HG02588 (cell line): ENCODE data around the gene CSF1R.
"Not testable (repeated sequence)": the region's sequence is repeated elsewhere in the genome, so short reads cannot be mapped to it uniquely, and the experiment has no call there.

ENCODE experiments used
- ATAC-seq: cut with Tn5 transposase; IDR thresholded peaks from one replicate; pipeline ENCODE4 v1.9.1; 2021; ENCODE audit warnings: mild to moderate bottlenecking, moderate library complexity; ENCODE audit not compliant: unreplicated experiment

CSF1R gene

GRCh38 chr5:150105928-150106615, 19.7 kb upstream of the CSF1R start:
- no peak for ATAC-seq

- ATAC-seq: no peak
These were observed 18.2 kb upstream of the CSF1R start for GRCh38 chr5:150104550-150104870.

- ATAC-seq: no peak
These were observed 17.6 kb upstream of the CSF1R start for GRCh38 chr5:150103678-150104549.

- ATAC-seq: no peak
These were observed 14.7 kb upstream of the CSF1R start for GRCh38 chr5:150101023-150101422.

GRCh38 chr5:150097152-150097551, 10.8 kb upstream of the CSF1R start:
- ATAC-seq: no peak

GRCh38 chr5:150092159-150092787, 5.9 kb upstream of the CSF1R start:
- ATAC-seq: no peak

- no peak for ATAC-seq
These were observed 1.0 kb downstream of the CSF1R start for GRCh38 chr5:150085191-150085912.

GRCh38 chr5:150084754-150085153, 1.6 kb downstream of the CSF1R start:
- not testable (repeated sequence) for ATAC-seq

GRCh38 chr5:150082889-150083288, 3.5 kb downstream of the CSF1R start:
- no peak for ATAC-seq

GRCh38 chr5:150082374-150082773, 4.0 kb downstream of the CSF1R start:
- no peak for ATAC-seq

- peak; percentile 81 for ATAC-seq
These were observed 4.6 kb downstream of the CSF1R start for GRCh38 chr5:150081541-150082283.

GRCh38 chr5:150080696-150081435, 5.5 kb downstream of the CSF1R start:
- no peak for ATAC-seq

GRCh38 chr5:150079909-150080461, 6.4 kb downstream of the CSF1R start:
- ATAC-seq: no peak

- no peak for ATAC-seq
These were observed 7.3 kb downstream of the CSF1R start for GRCh38 chr5:150078802-150079689.

GRCh38 chr5:150077996-150078801, 8.2 kb downstream of the CSF1R start:
- ATAC-seq: no peak

GRCh38 chr5:150077060-150077459, 9.3 kb downstream of the CSF1R start:
- ATAC-seq: no peak

GRCh38 chr5:150075806-150076205, 10.5 kb downstream of the CSF1R start:
- ATAC-seq: no peak

- ATAC-seq: no peak
These were observed 11.1 kb downstream of the CSF1R start for GRCh38 chr5:150075233-150075632.
